ENCODE results near the gene DOCK2. TPM values are rescaled to one million over a fixed set of nuclear protein-coding genes. Genes with fewer than 3 reads are reported as not detected.

DOCK2 gene
- total RNA-seq, 1 donor from 2014 or later: 206 TPM

DNA sequence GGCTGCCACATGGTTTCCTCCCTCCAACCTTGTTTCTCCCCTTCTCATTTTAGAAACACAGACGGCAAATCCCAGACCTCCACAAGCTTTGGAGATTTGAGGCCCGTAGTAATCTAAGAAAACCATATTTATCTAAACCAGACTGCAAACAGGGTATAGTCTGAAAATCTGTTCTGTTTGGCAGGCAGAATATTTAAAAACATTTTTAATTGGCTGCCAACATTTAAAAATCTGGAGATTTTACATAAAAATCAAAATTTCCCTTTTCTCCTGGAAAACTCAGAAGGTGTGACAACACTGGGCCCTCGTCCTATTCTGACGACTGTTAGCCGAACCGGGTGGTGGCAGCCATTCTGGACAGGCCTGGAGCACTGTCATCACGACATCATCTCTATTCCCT is 401.2 kb downstream of the DOCK2 start:
- peaks cover 60% of the 10 kb centered on the region for H3K36me3 Mint-ChIP-seq (ENCODE audit: low read depth)
- H3K27ac Mint-ChIP-seq: no peak overlapping the region

DNA sequence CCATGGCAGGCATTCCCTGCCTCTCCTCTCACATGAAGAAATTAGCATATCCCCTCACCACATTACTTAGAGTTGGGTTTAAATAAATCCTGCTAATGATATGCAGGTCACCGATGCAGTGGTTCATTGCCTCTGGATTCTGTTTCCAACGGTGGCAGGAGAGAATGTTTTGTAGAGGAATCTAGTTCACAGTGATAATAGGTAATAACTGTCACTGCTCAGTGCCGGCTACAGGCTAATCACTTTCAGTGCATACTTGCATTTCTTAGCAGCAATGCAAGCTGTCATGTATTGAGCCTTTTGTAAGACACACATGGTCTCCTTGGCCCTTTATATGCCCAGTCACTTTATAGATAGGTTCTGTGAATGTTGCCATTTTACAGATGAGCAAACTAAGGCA is 402.8 kb downstream of the DOCK2 start:
- Mint-ChIP-seq H3K4me1 (peaks cover 12% of the 10 kb centered on the region), H3K36me3 (ENCODE audit: low read depth) (peaks cover 62% of the 10 kb centered on the region), H3K27me3 (no peaks in the 10 kb centered on the region), H3K9me3 (no peaks in the 10 kb centered on the region), H3K4me3 (no peak overlapping the region), H3K27ac (no peak overlapping the region)
- DNase-seq: no peak
- intact Hi-C loops (cut with micrococcal nuclease): no loop called here

More for the DNA sequence above, 401.2 kb downstream of the DOCK2 start:
- peaks cover 4% of the 10 kb centered on the region for H3K4me1 Mint-ChIP-seq
- intact Hi-C loops (cut with micrococcal nuclease): no loop called here
- no peak for DNase-seq
- no peak overlapping the region for H3K4me3 Mint-ChIP-seq
- H3K27me3 Mint-ChIP-seq: no peaks in the 10 kb centered on the region
- H3K9me3 Mint-ChIP-seq: no peaks in the 10 kb centered on the region

DNA sequence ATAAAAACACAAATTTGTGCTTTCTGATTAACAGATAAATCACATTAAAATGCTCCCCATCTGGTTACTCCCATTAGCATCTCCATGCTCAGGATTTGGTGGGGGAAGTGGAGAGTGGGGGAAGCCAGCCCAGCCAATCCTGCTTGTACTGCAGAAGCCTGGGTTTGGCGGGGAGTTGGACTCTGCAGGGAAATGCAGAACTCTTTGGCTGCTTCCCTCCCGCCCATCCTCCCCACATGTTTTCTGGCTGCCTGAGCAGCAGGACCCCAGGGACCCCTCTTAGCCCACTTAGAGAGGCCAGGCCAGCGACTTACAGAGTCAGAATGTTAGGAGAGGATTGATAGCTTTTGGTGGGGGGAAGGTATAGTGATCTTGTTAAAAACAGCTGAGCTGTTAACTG is 409.2 kb downstream of the DOCK2 start:
- intact Hi-C loops (cut with micrococcal nuclease): no loop called here
- Mint-ChIP-seq H3K4me3 (no peak overlapping the region), H3K36me3 (ENCODE audit: low read depth) (peaks cover 72% of the 10 kb centered on the region), H3K27ac (no peak overlapping the region), H3K9me3 (no peaks in the 10 kb centered on the region), H3K4me1 (peaks cover 12% of the 10 kb centered on the region), H3K27me3 (no peaks in the 10 kb centered on the region)
- DNase-seq: no peak

- DNase-seq: no peak
- H3K27ac Mint-ChIP-seq: no peak overlapping the region
Observed at GRCh38 chr5:170049713-170050112, 412.6 kb downstream of the DOCK2 start.

GRCh38 chr5:170053896-170054295 is 416.8 kb downstream of the DOCK2 start:
- Mint-ChIP-seq H3K27ac (no peak overlapping the region), H3K36me3 (ENCODE audit: low read depth) (peaks cover 88% of the 10 kb centered on the region), H3K9me3 (peaks cover 8% of the 10 kb centered on the region), H3K4me1 (no peaks in the 10 kb centered on the region), H3K4me3 (no peak overlapping the region), H3K27me3 (no peaks in the 10 kb centered on the region)
- intact Hi-C loops (cut with micrococcal nuclease): no loop called here
- DNase-seq: no peak

More at GRCh38 chr5:170049713-170050112, 412.6 kb downstream of the DOCK2 start:
- H3K36me3 Mint-ChIP-seq (ENCODE audit: low read depth): peaks cover 71% of the 10 kb centered on the region
- no peak overlapping the region for H3K4me3 Mint-ChIP-seq
- H3K27me3 Mint-ChIP-seq: no peaks in the 10 kb centered on the region
- no peaks in the 10 kb centered on the region for H3K4me1 Mint-ChIP-seq
- no peaks in the 10 kb centered on the region for H3K9me3 Mint-ChIP-seq
- intact Hi-C loops (cut with micrococcal nuclease): no loop called here

DNA sequence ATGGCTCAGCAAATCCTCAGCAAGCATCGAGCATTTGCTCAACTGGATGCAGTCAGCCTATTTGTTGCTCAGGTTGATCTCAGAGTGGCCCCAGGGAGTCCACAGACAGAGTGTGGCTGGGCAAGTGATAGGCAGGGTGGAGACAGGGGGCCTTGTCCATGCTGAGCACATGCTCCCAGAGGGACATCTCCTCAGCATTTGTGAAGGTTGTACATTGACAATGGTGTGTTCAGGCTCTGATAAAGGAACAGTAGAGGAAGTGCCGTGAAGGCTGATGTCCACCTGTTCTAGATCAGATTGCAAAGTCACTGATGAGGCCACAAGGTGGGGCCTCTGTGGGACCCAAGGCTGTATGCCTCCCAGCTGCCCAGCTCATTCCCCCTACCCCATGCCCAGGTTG is 418.5 kb downstream of the DOCK2 start:
- Mint-ChIP-seq H3K4me3 (no peak overlapping the region), H3K9me3 (peaks cover 8% of the 10 kb centered on the region), H3K27me3 (no peaks in the 10 kb centered on the region), H3K36me3 (ENCODE audit: low read depth) (peaks cover 87% of the 10 kb centered on the region), H3K27ac (no peak overlapping the region), H3K4me1 (no peaks in the 10 kb centered on the region)
- intact Hi-C loops (cut with micrococcal nuclease): no loop called here
- no peak for DNase-seq

DNA sequence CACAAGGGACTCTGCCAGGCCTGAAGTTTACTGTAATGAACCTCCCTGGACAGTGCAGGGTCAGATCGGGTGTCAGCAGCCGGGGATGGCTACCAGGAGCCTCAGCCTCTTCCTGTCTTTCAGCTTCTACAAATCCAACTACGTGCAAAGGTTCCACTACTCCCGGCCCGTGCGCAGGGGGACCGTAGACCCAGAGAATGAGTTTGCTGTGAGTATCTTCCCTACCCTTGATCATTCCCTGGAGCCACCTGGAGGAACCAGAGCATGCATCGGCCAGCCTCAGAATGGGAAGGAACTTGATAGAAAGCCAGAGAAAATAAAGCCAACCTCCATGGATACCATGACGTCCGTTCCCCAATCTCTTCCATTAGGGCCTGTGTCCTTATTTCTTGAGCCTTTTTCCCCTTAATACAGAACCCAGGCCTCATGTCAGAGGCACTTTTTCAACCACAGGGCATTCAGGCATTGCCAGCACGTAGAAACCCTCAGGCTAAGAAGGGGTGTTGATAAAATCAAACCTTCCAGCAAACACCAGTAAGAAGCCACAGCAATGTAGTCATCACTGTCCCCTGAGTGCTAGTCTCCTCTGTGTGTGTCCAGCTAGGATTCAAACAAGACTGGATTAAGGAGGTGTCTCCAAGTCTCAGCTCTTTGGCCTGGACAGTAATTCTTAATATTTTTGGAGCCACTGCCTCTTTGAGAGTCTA is 419.6 kb downstream of the DOCK2 start:
- H3K36me3 Mint-ChIP-seq (ENCODE audit: low read depth): peaks cover 83% of the 10 kb centered on the region
- H3K27ac Mint-ChIP-seq: no peak overlapping the region
- no peaks in the 10 kb centered on the region for H3K4me1 Mint-ChIP-seq
- no peak for DNase-seq
- H3K27me3 Mint-ChIP-seq: no peaks in the 10 kb centered on the region
- peaks cover 8% of the 10 kb centered on the region for H3K9me3 Mint-ChIP-seq
- intact Hi-C loops (cut with micrococcal nuclease): no loop called here
- H3K4me3 Mint-ChIP-seq: no peak overlapping the region

GRCh38 chr5:170057311-170057710 is 420.2 kb downstream of the DOCK2 start:
- DNase-seq: no peak
- no peak overlapping the region for H3K4me3 Mint-ChIP-seq
- intact Hi-C loops (cut with micrococcal nuclease): no loop called here
- peaks cover 82% of the 10 kb centered on the region for H3K36me3 Mint-ChIP-seq (ENCODE audit: low read depth)
- no peak overlapping the region for H3K27ac Mint-ChIP-seq
- H3K9me3 Mint-ChIP-seq: peaks cover 8% of the 10 kb centered on the region
- no peaks in the 10 kb centered on the region for H3K4me1 Mint-ChIP-seq
- no peaks in the 10 kb centered on the region for H3K27me3 Mint-ChIP-seq

DNA sequence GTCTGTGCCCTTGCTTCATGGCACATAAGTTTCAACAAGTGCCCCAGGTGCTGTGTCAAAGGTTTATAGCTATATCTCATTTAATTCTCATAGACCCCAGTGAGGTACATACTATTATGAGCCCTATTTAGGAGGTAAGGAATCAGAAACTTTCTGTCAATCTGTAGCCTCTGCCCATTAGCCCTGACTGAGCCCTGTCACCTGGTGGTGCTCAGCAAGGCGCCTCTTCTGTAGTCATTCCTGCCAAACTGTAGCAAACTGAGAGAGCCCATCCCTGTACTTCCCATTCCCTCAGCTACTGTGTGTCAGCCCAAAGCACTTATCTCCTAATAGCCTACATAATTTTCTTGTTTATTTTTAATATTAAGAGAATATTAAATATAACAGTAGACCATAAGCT is 422.1 kb downstream of the DOCK2 start:
- no peaks in the 10 kb centered on the region for H3K4me1 Mint-ChIP-seq
- no peak overlapping the region for H3K4me3 Mint-ChIP-seq
- intact Hi-C loops (cut with micrococcal nuclease): no loop called here

DNA sequence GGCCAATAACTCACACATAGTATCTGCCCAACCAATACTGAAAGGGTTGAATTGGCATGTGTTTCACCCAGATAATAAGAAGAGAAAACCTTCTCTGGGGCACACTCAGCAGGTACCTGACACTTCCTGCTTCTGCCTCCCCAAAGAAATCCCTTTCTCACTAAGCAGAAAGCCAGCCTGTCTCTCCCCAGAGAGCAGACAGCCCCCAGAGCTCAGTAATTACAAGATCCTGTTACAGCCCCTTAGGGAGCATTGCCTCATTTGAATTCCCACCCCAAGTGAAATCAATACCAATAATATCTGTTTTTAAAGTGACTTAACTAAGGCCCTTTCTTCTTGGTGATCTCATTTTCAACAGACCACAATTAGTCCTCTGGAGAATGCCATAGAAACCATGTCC is 430.1 kb downstream of the DOCK2 start:
- peaks cover 2% of the 10 kb centered on the region for H3K4me1 Mint-ChIP-seq
- peaks cover 64% of the 10 kb centered on the region for H3K36me3 Mint-ChIP-seq (ENCODE audit: low read depth)
- no peak for DNase-seq
- no peak overlapping the region for H3K4me3 Mint-ChIP-seq
- intact Hi-C loops (cut with micrococcal nuclease): no loop called here
- H3K27ac Mint-ChIP-seq: no peak overlapping the region
- H3K9me3 Mint-ChIP-seq: no peaks in the 10 kb centered on the region
- H3K27me3 Mint-ChIP-seq: no peaks in the 10 kb centered on the region

More for the DNA sequence above, 422.1 kb downstream of the DOCK2 start:
- Mint-ChIP-seq H3K27me3 (no peaks in the 10 kb centered on the region), H3K36me3 (ENCODE audit: low read depth) (peaks cover 73% of the 10 kb centered on the region), H3K27ac (no peak overlapping the region), H3K9me3 (peaks cover 8% of the 10 kb centered on the region)
- no peak for DNase-seq

DNA sequence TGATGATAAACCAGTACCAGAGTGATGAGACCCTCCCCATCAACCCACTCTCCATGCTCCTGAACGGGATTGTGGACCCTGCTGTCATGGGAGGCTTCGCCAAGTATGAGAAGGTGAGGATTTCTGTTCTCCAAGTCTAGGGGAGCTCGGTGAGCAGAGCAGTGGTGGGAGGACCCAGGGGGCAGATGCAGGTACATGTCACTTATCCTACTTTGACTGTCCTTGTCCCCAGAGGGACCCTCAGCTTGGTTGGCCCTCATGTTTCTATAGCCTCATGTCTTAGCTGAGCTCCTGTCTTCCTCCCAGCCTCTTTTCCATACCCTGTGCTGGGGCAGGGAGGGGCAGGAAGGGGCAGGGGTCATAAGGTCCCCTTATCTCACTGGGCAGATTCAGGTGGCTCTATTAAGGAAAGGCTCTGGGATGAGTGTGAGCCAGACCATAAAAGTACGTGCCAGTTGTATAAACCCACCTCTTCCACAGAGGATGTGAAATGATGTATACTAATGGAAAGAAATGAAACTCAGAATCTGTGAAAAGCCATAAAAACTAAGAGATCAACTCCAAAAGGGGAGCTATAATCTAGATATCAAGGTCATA is 430.6 kb downstream of the DOCK2 start:
- Mint-ChIP-seq H3K4me1 (peaks cover 2% of the 10 kb centered on the region), H3K9me3 (no peaks in the 10 kb centered on the region), H3K27ac (no peak overlapping the region), H3K36me3 (ENCODE audit: low read depth) (peaks cover 64% of the 10 kb centered on the region), H3K4me3 (no peak overlapping the region), H3K27me3 (no peaks in the 10 kb centered on the region)
- intact Hi-C loops (cut with micrococcal nuclease): no loop called here
- no peak for DNase-seq

DNA sequence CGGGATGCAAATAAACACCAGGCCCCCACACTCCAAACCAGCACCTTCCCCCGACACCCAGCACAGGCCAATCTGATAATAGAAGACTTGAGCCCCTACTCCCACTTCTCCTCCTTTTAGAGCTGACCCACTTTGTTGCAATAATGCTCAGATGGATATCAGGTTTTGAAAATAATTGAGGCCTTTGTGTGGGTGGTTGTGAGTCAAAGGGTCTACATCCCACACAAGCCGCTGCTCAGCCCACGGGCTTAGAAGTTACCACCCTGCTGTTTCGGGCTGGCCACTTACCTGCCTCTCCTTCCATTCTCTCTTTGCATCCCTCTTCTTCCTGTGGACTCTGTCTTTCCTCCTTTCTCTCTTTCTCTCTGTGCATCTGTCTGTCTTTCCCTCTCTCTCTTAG is 432.4 kb downstream of the DOCK2 start:
- Mint-ChIP-seq H3K36me3 (ENCODE audit: low read depth) (peaks cover 58% of the 10 kb centered on the region), H3K4me3 (no peak overlapping the region), H3K27ac (peak overlapping the region; percentile 9), H3K4me1 (peaks cover 2% of the 10 kb centered on the region), H3K27me3 (no peaks in the 10 kb centered on the region), H3K9me3 (no peaks in the 10 kb centered on the region)
- no peak for DNase-seq
- intact Hi-C loops (cut with micrococcal nuclease): no loop called here

GRCh38 chr5:170070556-170071412 is 433.7 kb downstream of the DOCK2 start:
- peaks cover 2% of the 10 kb centered on the region for H3K4me1 Mint-ChIP-seq
- no peaks in the 10 kb centered on the region for H3K9me3 Mint-ChIP-seq
- no peak overlapping the region for H3K4me3 Mint-ChIP-seq
- H3K27me3 Mint-ChIP-seq: no peaks in the 10 kb centered on the region
- no peak for DNase-seq
- intact Hi-C loops (cut with micrococcal nuclease): loop anchor here (5.0 kb wide), 1 partner anchor 1558 kb away; no protein-coding TSS in a partner anchor
- H3K36me3 Mint-ChIP-seq (ENCODE audit: low read depth): peaks cover 63% of the 10 kb centered on the region
- H3K27ac Mint-ChIP-seq: no peak overlapping the region

DNA sequence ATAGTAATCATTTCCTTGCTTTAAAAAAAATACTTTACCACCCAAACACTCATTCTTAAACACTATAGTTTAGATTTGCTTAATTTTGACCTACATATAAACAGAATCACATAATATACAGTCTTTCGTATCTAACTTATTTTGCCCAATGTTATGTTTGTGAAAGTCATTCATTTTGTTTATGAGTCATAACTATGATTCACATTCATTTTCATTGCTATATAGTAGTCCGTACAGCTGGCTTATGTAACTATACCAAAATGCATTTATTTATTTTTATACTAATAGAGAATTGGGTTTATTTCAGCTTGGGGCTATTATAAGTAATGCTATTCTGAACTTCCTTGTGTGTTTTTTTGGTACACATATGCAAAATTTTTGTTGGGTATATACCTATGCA is 434.7 kb downstream of the DOCK2 start:
- DNase-seq: no peak
- intact Hi-C loops (cut with micrococcal nuclease): loop anchor here (5.0 kb wide), 1 partner anchor 1559 kb away; no protein-coding TSS in a partner anchor

More for the DNA sequence above, 434.7 kb downstream of the DOCK2 start:
- H3K4me1 Mint-ChIP-seq: peaks cover 2% of the 10 kb centered on the region
- H3K27me3 Mint-ChIP-seq: no peaks in the 10 kb centered on the region
- no peaks in the 10 kb centered on the region for H3K9me3 Mint-ChIP-seq
- H3K4me3 Mint-ChIP-seq: no peak overlapping the region
- H3K36me3 Mint-ChIP-seq (ENCODE audit: low read depth): peaks cover 68% of the 10 kb centered on the region
- H3K27ac Mint-ChIP-seq: no peak overlapping the region
